GF-D8 (cell line): ENCODE results near the gene NUDT16L1.
"Not testable (repeated sequence)": the region's sequence is repeated elsewhere in the genome, so short reads cannot be mapped to it uniquely, and the experiment has no call there.

Experiments
- DNase-seq: peaks from one replicate; lab custom pipeline; 2025; lab: John Stamatoyannopoulos, UW

The NUDT16L1 gene

GRCh38 chr16:4724661-4725270 is 31.4 kb downstream of the NUDT16L1 start:
- no peak for DNase-seq

GRCh38 chr16:4726616-4727015 is 33.3 kb downstream of the NUDT16L1 start:
- no peak for DNase-seq

- DNase-seq, result no peak
These were observed 35.3 kb downstream of the NUDT16L1 start for GRCh38 chr16:4728676-4729075.

- no peak for DNase-seq
These were observed 36.5 kb downstream of the NUDT16L1 start for GRCh38 chr16:4729876-4730275.

- no peak for DNase-seq
These were observed 39.9 kb downstream of the NUDT16L1 start for GRCh38 chr16:4733211-4733742.

GRCh38 chr16:4733747-4734062 is 40.3 kb downstream of the NUDT16L1 start:
- DNase-seq, result no peak

GRCh38 chr16:4734063-4734729 is 40.8 kb downstream of the NUDT16L1 start, which contains the start of the genes ANKS3 and DNAAF8:
ANKS3 (minus strand) TSS chr16:4734271; CDS start chr16:4730149, 4,122 bp downstream.
DNAAF8 (plus strand) TSS chr16:4734537; CDS start chr16:4736515, 1,978 bp downstream.
- peak; percentile 82 for DNase-seq

- peak; percentile 47 for DNase-seq
These were observed 41.6 kb downstream of the NUDT16L1 start for GRCh38 chr16:4734730-4735535.

- no peak for DNase-seq
These were observed 43.2 kb downstream of the NUDT16L1 start for GRCh38 chr16:4736546-4736945.

- DNase-seq, result no peak
These were observed 44.2 kb downstream of the NUDT16L1 start for GRCh38 chr16:4737545-4737944.

GRCh38 chr16:4738370-4738769 is 45.0 kb downstream of the NUDT16L1 start:
- not testable (repeated sequence) for DNase-seq

- DNase-seq, result no peak
These were observed 50.0 kb downstream of the NUDT16L1 start for GRCh38 chr16:4743226-4743878.

GRCh38 chr16:4744555-4745273 is 51.4 kb downstream of the NUDT16L1 start:
- DNase-seq, result no peak

- no peak for DNase-seq
These were observed 51.9 kb downstream of the NUDT16L1 start for GRCh38 chr16:4745274-4745569.
